Muscle of back (tissue), 11 donors: ENCODE data around the gene VPS37B. TPM values are rescaled to one million over a fixed set of nuclear protein-coding genes. Genes with fewer than 3 reads are reported as not detected.
"Not testable (repeated sequence)": the region's sequence is repeated elsewhere in the genome, so short reads cannot be mapped to it uniquely, and the experiment has no call there.

Source experiments
- DNase-seq, 3 donors: peaks; one replicate each; pipeline versions ENCODE4 v3.0.0 to v3.0.0-alpha.2; 2013
- polyA plus RNA-seq, 10 donors: library from polyadenylated mRNA; unstranded; fragments of 120-200 nt; gene quantifications; one replicate each; pipeline ENCODE4 v1.2.1, GENCODE V29; 2013; ENCODE audit not compliant: insufficient read length in 10 of 10

Gene VPS37B
- polyA plus RNA-seq, 10 donors: 17.8 to 26.6 (median 20.7) TPM

- DNase-seq: peak in 1 of 3 donors; percentile 22
Observed at GRCh38 chr12:122909442-122910288, 13.7 kb upstream of the VPS37B start.

GRCh38 chr12:122908915-122909314, 13.0 kb upstream of the VPS37B start:
- DNase-seq: no peak

- DNase-seq: not testable (repeated sequence)
Observed at GRCh38 chr12:122905258-122905657, 9.3 kb upstream of the VPS37B start.

- no peak for DNase-seq
Observed at GRCh38 chr12:122903693-122904034, 7.7 kb upstream of the VPS37B start.

GRCh38 chr12:122902854-122903692, 7.1 kb upstream of the VPS37B start:
- no peak for DNase-seq

- no peak for DNase-seq
Observed at GRCh38 chr12:122899887-122900286, 4.0 kb upstream of the VPS37B start.

- DNase-seq: no peak
Observed at GRCh38 chr12:122896662-122897061, 738 bp upstream of the VPS37B start.

GRCh38 chr12:122895320-122895703, 612 bp downstream of the VPS37B start:
- no peak for DNase-seq

GRCh38 chr12:122894193-122895121, 1.5 kb downstream of the VPS37B start:
- peak in 1 of 3 donors; percentile 36 for DNase-seq

GRCh38 chr12:122893208-122894153, 2.4 kb downstream of the VPS37B start:
- DNase-seq: no peak

GRCh38 chr12:122892724-122893123, 3.2 kb downstream of the VPS37B start:
- DNase-seq: not testable (repeated sequence)

GRCh38 chr12:122891661-122892525, 4.0 kb downstream of the VPS37B start:
- no peak for DNase-seq

- no peak for DNase-seq
Observed at GRCh38 chr12:122889761-122890520, 6.0 kb downstream of the VPS37B start.

GRCh38 chr12:122888232-122888752, 7.6 kb downstream of the VPS37B start:
- DNase-seq: peak in 1 of 3 donors; percentile 69

GRCh38 chr12:122887819-122888212, 8.1 kb downstream of the VPS37B start:
- DNase-seq: no peak

GRCh38 chr12:122886851-122887818, 8.8 kb downstream of the VPS37B start:
- peak in 1 of 3 donors; percentile 14 for DNase-seq

- no peak for DNase-seq
Observed at GRCh38 chr12:122886161-122886560, 9.8 kb downstream of the VPS37B start.
